ENCODE measurements around the gene TMC5.
"Not testable (repeated sequence)": the region's sequence is repeated elsewhere in the genome, so short reads cannot be mapped to it uniquely, and the experiment has no call there.

Gene TMC5, protein sequence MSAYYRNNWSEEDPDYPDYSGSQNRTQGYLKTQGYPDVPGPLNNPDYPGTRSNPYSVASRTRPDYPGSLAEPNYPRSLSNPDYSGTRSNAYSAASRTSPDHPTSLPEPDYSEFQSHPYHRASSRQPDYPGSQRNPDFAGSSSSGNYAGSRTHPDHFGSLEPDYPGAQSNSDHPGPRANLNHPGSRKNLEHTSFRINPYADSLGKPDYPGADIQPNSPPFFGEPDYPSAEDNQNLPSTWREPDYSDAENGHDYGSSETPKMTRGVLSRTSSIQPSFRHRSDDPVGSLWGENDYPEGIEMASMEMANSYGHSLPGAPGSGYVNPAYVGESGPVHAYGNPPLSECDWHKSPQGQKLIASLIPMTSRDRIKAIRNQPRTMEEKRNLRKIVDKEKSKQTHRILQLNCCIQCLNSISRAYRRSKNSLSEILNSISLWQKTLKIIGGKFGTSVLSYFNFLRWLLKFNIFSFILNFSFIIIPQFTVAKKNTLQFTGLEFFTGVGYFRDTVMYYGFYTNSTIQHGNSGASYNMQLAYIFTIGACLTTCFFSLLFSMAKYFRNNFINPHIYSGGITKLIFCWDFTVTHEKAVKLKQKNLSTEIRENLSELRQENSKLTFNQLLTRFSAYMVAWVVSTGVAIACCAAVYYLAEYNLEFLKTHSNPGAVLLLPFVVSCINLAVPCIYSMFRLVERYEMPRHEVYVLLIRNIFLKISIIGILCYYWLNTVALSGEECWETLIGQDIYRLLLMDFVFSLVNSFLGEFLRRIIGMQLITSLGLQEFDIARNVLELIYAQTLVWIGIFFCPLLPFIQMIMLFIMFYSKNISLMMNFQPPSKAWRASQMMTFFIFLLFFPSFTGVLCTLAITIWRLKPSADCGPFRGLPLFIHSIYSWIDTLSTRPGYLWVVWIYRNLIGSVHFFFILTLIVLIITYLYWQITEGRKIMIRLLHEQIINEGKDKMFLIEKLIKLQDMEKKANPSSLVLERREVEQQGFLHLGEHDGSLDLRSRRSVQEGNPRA

DNA sequence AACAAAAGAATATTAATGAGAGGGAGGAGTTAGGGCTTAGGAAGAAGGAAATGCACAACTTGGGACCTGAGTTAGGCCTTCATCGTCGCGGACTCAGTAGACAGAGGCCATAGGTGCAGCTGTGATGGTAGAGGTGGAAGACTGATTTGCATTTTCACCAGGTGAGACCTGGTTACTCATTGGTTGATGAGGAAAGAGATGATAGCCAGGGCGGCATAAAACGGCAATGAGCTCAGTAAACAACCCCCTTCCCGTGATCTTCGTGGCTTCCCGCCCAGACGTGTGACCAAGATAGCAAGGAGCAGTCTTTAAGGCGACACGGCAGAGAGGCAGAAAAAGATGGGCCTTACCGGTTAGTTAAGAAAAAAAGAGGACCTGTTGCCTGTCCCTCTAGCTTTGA lies at the start of gene TMC5:
Gene TMC5, plus strand, starts transcription at position 244 of the 400 bp plus-strand sequence. CDS start 22,156 bp downstream, outside the sequence.
- FAIRE-seq: no peak
- TF ChIP-seq POLR2A (IDR thresholded peaks at IDR 0.05; ENCODE audit: low read depth, low read length): no peak
- no peak for DNase-seq (ENCODE audit: insufficient read length, low spot score)

DNA sequence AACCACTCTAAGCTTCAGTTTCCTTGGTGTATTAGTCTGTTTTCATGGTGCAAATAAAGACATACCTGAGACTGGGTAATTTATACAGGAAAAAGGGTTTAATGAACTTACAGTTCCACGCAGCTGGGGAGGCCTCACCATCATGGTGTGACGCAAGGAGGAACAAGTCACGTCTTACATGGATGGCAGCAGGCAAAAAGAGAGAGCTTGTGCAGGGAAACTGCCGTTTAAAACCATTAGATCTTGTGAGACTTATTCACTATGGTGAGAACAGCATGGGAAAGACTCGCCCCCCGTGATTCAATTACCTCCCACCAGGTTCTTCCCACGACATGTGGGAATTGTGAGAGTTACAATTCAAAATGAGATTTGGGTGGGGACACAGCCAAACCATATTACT lies 45.1 kb upstream of the TMC5 start:
- not testable (repeated sequence) for DNase-seq (ENCODE audit: insufficient read length, low spot score); FAIRE-seq

DNA sequence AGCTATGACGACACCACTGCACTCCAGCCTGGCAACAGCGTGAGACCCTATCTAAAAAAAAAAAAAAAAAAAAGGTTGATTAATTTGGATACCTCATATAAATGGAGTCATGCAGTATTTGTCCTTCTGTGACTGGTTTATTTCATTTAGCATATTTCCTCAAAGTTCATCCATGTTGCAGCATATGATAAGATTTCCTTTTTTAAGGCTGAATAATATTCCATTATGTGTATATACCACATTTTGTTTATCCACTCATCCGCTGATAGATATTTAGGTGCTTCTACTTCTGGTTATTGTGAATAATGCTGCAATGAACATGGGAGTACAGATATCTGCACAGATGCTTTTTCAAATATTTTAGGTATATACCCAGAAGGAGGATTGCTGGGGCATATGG lies 43.3 kb upstream of the TMC5 start:
- FAIRE-seq: no peak
- no peak for DNase-seq (ENCODE audit: insufficient read length, low spot score)
- no peak for TF ChIP-seq POLR2A (IDR thresholded peaks at IDR 0.05; ENCODE audit: low read depth, low read length)

DNA sequence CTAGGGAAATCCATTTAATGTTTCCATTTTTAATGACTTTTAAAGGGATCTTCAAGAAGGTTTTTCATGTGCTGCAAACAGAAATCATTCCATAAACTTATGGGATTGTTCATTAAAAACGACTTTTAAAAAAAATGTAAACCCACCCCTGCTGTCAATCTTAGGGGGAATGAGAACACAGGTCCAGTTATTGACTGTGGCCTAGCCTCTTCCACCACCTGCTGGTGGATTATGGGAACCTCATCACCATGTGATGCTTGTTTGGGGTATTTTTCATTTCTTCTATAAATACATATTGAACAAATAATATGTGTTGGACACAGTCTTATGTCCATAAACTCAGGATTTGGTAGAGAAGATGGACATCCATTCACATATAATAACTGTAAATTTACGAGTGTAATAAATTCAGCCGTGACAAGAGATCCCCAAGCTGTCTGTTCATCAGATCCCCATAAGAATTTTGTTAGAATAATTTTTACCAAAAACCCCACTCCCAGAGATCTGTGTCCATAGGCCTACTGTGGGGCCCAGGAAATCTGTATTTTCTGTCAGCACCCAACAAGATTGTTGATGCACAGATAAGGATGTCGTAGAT lies 42.0 kb upstream of the TMC5 start:
- FAIRE-seq: peak; percentile 75
- no peak for TF ChIP-seq POLR2A (IDR thresholded peaks at IDR 0.05; ENCODE audit: low read depth, low read length)
- peak; percentile 38 for DNase-seq (ENCODE audit: insufficient read length, low spot score)

DNA sequence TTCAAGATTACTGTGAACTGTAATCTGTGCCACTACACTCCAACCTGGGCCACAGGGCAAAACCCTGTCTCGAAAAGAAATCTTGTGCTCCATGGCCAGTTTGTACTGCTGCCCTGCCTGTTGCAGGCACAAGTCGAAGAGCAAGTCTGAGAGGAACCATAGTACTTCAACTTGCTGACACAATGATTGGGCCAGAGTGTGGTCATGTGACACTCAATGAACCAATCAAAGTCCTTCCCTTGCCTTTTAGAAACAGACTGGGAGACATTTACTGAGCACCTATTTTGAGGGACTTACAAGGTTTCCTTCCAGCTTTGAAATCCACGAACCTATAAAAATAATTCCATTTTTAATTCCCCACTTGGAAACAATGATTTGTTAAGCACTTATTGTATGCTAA lies 39.8 kb upstream of the TMC5 start:
- TF ChIP-seq POLR2A (IDR thresholded peaks at IDR 0.05; ENCODE audit: low read depth, low read length): no peak

DNA sequence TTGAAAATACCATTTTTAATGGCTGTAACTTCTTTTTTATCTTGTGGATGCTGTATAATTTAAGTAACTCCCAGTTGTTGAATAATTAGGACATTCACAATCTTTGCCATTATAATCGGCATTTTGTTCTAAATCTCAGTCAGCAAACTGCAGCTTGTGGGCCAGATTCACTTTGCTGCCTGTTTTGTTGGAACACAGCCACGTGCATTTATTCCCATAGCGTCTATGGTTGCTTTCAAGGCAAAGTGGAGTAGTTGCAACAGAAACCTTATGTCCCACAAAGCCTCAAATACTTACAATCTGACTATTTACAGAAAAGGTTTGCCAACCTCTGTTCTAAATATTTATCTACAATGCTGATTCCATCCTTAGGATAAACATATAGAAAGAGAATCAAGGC lies 39.2 kb upstream of the TMC5 start:
- DNase-seq (ENCODE audit: insufficient read length, low spot score) (no peak), FAIRE-seq (no peak)
- no peak for TF ChIP-seq POLR2A (IDR thresholded peaks at IDR 0.05; ENCODE audit: low read depth, low read length)

More for the DNA sequence above, 39.8 kb upstream of the TMC5 start:
- FAIRE-seq: no peak
- no peak for DNase-seq (ENCODE audit: insufficient read length, low spot score)

DNA sequence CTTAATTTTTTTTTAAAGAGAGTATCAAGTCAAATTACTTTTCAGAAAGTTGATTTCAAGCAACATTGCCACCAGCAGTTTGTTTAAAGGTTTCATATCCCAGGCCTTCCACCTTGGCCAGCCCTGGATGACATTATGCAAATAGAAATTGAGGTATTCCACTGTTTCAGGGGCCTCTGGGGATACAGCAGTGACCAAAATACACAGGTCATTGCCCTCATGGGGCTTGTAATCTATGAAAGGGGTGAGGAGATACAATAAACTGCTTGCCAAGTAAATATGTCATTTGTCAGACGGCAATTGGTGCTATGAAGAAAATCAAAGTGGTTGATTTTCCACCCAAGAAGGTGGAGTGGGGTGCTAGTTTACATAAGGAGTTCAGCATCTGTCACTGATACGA lies 37.8 kb upstream of the TMC5 start:
- TF ChIP-seq POLR2A (IDR thresholded peaks at IDR 0.05; ENCODE audit: low read depth, low read length): no peak
- FAIRE-seq: no peak
- no peak for DNase-seq (ENCODE audit: insufficient read length, low spot score)

DNA sequence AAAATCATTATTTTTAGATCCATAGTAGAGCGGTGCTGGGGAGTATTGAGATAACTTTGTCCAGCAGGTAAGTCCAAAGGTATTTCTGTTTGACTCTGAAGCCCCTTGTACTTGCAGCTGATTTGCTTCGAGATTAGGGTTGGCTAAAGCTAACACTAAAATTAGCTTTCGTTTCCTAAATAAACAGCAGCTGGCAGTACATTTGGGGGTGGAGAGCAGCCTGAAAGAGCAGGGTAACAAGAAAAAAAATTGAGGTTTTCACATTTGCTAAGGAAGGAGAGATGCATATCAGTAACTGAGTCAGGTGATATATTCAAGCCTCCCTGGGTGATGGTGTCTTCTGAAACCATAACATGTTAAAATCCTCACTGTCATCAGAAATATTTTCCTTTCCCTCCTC lies 37.4 kb upstream of the TMC5 start:
- no peak for FAIRE-seq
- no peak for DNase-seq (ENCODE audit: insufficient read length, low spot score)
- TF ChIP-seq POLR2A (IDR thresholded peaks at IDR 0.05; ENCODE audit: low read depth, low read length): no peak

DNA sequence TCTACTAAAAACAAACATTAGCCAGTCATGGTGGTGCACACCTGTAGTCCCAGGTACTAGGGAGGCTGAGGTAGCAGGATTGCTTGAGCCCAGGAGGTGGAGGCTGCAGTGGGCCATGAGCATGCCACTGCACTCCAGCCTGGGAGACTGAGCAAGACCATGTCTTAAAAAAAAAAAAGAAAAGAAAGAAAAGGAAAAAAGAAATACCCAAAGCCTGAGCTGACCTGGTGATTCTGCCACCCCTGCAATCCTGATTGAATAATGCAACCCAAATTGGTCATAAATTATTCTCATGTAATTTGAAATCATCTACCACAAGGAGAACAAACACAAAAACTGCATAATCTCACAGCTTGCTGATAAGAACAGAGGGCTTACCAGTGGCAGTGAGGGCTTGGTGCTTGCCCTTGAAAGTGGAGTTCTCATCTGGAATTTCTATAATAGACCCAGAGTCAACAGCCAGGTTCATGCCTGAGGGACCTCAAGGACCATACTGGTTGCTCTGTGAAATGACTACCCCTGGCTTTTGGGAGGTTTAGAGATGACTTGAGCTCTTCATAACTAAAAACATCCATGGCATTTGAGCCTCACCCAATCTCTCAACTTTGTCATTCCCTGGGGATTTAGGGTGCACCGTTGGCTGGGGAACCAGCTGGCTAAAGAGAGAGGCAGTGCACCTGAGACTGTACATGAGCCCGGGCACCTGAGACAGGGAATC lies 35.4 kb upstream of the TMC5 start:
- no peak for TF ChIP-seq POLR2A (IDR thresholded peaks at IDR 0.05; ENCODE audit: low read depth, low read length)
- no peak for FAIRE-seq
- DNase-seq (ENCODE audit: insufficient read length, low spot score): no peak

DNA sequence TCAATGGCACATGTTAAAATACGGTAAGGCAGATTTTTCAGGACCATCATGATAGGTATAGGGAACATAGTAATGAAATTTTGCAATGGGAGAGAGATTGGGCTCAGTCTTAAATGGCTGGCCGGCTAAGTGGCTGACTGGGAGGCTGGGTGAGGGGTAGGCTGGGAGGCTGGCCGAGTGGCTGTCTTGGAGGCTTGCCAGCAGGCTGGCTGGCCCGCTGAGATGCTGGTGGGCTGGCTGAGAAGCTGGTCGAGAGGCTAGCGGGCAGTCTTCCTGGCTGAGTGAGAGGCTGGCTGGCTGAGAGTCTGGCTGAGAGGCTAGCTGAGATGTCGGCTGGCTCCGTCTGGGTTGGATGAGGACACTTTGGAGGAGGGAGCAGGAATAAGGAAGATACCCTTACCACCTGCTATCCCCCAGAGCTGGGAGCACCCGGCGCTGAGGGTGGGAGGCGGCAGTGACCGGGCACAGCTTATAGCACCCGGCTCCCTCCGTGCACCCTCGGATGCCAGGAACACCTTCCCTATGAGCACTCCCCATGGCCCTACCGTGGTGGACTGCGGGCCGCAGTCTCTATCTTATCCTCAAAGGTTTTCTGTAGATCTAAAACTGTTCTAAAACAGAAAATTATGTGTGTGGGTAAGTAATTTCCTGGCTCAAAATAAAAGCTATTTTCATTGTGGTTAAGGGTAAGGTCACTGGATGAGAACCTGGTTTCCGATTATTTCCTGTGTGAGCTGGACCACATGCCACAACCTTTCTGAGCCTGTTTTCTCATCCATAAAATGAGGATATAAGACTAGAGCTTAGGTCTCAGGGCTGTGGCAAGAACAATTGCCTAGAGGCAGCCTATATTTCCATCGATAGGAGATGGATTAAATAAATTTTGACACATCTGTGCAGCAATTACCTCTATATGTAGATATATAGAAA lies 34.5 kb upstream of the TMC5 start:
- FAIRE-seq (no peak), DNase-seq (ENCODE audit: insufficient read length, low spot score) (no peak)
- no peak for TF ChIP-seq POLR2A (IDR thresholded peaks at IDR 0.05; ENCODE audit: low read depth, low read length)

DNA sequence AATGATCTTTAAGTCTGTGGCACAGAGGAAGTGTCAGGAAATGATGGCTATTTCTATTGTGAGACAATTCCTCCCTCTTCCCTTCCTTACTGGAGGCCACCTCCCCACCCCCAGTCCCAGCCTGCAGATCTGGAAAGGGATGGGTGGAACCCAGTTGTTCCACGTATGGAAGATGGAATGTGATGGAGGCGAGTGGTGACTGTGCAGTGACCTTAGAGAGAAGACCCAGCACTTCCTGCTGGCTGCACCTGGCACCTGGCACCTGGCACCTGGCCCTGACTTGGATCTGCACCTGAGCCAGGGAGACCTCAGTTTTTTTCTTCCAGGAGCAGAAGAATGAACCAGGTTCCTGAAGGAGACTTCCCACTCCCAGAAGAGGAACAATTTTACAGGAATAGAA lies 33.0 kb upstream of the TMC5 start:
- DNase-seq (ENCODE audit: insufficient read length, low spot score) (no peak), FAIRE-seq (no peak)
- no peak for TF ChIP-seq POLR2A (IDR thresholded peaks at IDR 0.05; ENCODE audit: low read depth, low read length)

DNA sequence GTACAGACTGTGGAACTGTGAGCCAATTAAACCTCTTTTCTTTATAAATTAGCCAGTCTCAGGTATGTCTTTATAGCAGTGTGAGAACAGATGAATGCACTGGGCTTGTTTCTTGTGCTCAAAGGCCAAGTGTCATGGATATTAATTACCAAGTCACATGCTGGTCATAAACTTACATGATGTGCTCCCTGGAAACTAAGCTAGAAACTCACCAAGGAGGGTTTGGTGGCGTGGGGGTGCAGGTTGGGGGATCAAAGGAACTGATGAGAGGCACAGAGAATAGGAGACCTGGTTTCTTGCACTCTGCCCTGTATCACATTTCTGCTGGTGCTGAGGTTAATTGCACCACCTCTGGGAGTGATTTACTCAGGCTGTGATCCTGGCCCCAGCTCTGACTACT lies 31.2 kb upstream of the TMC5 start:
- FAIRE-seq (no peak), DNase-seq (ENCODE audit: insufficient read length, low spot score) (no peak)
- no peak for TF ChIP-seq POLR2A (IDR thresholded peaks at IDR 0.05; ENCODE audit: low read depth, low read length)

All from H54 (cell line).